Anterior cingulate cortex (tissue), 58 donors: ENCODE results near the gene VTI1A.
"Not testable (repeated sequence)": the region's sequence is repeated elsewhere in the genome, so short reads cannot be mapped to it uniquely, and the experiment has no call there.

ENCODE experiments used
- DNase-seq, 58 donors: peaks; one replicate each; lab custom pipeline; 2025; lab: John Stamatoyannopoulos, UW

VTI1A gene

DNA sequence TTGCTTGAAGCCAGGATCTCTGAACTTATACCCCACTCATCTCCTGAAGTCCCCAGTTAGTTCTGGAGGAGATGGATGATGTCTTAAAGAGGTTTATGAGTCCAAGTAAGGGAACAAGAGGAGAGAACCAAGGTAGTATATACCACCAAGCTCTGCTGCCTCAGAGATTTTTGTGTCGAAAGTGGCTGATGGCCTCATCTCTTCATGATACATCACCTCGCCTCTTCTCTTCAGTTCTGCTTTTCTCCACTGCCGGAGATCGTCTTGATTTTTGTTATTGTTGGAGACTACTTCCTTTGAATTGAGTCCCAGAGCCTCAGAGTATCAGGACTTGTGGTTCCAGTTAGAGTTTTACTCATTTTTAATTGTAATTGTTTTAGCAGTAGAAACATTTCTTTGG, 1.9 kb downstream of the VTI1A start:
- DNase-seq = no peak

DNA sequence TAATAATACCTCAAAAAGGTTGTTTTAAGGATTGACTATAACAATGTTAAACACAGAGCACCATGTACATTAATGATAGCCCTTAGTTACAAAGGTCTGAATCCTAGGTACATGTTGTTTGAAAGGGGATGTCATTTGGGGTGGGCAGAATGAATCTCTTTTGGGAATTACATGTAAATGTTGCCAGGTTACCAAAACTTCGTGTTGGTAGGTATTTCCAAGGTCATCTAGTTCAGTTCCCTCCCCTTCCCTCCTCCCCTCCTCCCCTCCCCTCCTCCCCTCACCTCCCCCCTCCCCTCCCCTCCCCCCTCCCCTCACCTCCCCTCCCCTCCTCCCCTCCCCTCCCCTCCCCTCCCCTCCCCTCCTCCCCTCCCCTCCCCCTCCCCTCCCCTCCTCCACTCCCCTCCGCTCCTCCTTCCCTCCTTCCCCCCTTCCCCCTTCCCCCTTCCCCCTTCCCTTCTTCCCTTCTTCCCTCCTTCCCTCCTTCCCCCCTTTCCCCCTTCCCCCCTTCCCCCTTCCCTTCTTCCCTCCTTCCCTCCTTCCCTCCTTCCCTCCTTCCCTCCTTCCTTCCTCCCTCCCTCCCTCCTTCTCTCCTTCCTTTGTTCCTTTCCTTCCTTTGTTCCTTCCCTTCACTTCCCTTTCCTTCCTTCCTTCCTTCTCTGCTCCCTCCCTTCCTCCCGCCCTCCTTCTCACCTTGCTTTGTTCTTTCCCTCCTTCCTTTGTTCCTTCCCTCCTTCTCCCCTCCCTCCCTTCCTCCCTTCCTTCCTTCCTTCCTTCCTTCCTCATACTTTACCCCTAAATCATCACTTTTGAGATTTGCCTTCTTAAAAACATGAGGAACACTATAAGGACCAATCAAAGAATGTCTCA, 8.1 kb downstream of the VTI1A start:
- no peak for DNase-seq

DNA sequence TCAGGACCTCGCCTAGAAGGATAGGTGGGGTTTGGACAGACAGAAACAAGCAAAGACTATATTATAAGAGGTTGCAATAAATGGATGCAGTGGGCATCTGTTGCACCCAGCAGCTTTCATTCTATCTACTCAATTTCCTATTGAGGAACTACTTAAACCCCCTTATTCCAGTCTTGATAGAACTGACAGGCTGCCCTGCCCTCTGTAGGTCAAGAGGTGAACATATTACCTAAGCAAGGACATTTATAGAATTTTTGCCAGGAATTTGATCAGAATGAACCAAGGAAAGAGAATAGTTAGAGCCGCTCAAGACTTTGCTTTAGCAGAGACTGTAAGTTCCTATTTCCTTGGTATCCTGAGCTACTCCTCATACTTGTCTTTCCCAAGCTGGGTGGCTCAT, 9.5 kb downstream of the VTI1A start:
- DNase-seq = no peak

DNA sequence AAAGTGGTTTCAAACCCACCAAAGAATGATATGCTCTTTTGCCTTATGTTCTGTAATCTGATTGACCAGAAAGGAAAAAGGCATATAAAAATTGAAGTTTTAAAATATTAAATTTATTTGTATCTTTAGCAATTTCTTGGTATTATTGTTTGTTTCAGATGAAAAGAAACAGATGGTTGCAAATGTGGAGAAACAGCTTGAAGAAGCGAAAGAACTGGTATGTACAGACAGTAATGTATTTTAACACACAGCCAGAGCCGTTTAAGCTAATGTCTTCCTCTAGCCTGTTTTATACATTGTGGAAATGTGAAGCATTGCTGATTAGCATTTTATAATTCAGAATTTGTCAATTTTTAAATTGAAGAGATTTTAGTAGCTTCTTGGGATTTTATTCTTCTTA, 13.4 kb downstream of the VTI1A start:
- no peak for DNase-seq

DNA sequence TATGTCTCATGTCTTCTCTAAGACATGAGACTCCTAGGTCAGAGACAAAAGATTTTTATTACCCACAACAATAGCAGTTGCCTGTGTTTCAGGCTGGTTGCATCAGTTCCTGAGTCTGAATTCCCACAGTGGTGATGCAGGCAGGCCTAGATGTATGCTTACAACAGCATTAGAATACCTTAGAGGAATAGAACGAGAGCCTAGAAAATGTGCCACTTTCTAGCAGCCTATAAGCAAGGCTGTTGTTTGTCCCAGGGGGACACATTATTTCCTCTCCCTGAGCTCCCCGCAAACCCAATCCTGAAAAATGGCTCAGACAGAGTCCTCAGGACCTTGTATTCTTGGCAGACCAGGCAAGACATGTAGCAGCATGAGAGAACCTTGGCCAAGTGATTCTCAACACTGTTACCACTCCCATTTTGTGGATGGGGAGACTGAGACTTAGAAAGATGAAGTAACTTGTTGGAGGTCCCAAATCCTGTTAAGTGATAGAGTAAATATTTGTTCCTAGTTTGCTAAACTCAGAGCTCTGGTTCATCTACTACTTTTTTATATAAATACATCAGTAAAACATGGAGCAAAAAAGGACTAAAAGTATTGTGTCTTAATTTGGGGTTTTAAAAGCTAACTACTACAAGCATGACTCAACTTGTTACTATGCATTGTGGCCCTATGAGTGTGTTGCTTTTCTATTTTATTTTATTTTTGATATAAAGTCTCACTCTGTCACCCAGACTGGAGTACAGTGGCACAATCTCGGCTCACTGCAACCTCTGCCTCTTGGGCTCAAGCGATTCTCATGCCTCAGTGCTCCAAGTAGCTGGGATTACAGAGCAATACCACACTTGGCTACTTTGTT, 14.2 kb downstream of the VTI1A start:
- no peak for DNase-seq

DNA sequence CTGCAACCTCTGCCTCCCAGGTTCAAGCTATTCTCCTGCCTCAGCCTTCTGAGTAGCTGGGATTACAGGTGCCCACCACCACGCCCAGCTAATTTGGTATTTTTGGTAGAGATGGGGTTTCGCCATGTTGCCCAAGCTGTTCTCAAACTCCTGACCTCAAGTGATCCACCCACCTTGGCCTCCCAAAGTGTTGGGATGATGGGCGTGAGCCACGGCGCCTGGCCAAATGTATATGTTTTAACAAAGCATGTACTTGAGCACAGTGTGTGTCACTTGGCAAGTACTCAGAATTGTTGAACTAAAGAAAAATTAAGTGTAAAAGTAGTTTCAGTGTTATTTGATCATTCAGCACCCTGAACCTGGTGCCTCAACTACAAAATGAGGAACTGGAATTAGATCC, 17.1 kb downstream of the VTI1A start:
- DNase-seq = not testable (repeated sequence)

DNA sequence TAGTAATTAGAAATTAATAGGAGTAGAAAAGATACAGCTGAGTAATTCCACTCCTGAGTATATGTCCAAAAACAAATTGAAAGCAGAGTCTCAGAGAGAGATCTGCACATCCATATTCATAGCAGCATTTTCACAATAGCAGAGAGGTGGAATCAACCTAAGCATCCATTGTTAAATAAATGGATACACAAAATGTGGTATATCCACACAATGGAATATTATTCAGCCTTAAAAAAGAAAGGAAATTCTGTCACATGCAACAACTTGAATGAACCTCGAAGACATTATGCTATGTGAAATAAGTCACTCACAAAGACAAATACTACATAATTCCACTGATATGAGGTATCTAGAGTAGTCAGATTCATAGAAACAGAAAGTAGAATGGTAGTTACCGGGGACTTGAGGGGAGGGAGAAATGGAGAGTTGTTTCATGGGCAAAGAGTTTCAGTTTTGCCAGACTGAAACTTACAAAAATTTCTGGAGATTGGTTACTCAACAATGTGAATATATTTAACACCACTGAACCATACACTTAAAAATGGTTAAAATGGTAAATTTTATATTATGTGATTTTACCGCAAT, 18.4 kb downstream of the VTI1A start:
- DNase-seq = no peak

DNA sequence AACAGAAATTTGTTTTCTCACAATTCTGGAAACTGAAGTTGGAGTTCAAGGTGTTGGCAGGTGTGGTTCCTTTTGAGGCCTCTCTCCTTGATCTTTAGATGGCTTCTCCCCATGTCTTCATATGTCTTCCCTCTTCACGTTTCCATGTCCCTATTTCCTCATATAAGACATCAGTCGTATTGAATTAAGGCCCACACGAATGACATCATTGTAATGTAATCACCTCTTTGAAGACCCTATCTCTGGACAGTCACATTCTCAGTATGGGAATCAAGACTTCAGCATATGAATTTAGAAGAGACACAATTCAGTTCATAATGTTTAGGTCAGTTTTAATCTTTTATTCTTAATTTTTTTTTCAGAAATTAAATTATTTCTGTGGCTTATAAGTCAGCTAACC, 19.8 kb downstream of the VTI1A start:
- no peak for DNase-seq

DNA sequence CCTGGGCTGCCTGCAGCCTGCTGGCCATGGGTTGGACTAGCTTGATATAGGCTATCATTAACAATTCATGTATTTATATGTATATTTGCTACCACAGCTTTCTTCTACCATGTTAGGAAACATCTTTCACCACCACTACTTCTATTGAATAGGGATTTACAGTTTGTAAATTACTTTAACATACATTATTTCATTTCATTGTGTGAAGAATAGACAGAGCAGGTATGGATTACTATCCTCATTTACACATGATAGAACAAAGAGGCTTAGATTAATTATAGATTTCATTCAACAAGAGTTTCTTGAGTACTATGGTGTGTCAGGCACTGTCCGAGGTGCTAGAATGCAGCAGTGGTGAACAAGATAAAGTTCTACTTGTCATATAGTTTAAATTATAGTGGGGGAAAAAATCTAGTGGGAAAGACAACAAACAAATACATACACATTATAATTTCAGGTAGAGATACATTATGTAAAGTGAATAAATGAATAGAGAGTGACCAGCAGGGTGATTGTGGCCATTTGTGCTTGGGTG, 20.6 kb downstream of the VTI1A start:
- no peak for DNase-seq

DNA sequence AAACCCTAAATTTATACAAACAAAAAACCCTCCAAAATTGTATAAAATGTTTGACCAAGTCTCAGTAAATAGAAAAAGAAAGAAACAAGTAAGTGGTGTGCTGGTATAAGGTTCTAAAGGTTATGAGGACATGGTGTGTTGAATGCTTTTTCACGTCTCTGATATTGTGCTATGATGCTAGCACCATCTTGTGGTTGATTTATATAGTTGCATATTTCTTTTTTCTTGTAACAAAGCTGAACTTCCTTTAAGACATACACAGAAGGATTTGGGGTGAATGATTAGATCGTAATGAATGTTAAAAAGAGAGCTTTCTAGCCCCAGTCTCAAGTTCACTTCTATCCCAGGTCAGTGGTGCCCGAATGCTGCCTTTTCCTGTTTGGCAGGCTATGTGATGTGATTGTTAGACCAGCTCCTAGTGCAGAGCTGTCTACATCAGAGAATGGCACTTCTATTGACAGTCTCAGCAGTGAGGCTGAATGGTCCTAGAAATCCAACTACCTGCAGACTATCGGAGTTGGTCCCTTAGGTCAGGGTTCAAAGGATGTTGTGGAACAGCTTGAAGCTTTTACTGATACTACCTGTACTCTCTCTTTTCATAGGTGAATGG, 25.0 kb downstream of the VTI1A start:
- DNase-seq = peak in 7 of 58 donors; percentile 1 to 48 (median 10)

DNA sequence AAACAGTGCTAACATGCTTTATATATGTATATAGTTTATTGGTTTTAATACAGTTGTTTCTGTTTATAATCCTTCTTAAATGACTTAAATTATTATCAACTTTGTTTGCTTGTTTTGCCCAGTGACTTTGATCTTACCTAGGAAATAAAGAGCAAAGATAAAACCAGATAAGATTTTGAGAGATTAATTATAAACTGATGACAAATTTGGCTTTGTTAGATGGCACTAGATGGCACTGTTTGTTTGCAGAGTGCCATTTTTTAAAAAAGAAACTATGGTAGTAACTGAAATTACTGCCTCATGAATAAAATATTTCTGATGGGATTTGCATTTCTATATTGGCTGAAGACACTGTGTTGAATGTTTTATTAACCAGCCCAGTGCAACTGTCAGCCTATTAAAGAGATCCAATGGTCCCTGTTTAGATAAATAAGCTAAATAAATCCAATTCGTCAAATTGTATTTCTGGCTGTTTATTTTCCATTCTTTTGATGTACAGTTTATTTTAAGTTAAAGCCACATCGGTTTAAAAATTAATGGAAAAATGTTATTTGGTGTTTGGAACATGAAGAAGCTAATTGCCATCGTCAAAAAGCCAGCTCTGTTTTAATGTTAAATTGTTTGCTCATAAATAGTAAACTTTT, 28.7 kb downstream of the VTI1A start:
- DNase-seq = no peak

DNA sequence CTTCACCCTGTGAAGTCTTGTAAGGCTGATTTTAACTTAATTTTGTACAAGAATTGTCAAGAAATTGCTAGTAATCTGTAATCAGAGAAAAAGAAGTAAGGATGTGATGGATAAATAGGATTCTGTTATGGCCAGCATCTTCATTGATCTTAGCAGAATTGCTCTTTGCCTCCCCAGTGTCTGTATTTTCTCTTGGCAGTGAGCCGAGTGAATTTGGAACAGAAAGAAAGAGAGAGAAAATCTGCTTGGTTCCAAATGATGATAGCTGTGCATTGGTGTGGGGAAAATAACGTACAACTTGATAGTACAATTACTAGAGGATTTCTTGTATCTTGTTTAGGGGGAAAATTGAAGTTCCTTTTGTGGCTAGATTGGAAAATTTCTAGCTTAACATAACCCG, 34.6 kb downstream of the VTI1A start:
- no peak for DNase-seq

DNA sequence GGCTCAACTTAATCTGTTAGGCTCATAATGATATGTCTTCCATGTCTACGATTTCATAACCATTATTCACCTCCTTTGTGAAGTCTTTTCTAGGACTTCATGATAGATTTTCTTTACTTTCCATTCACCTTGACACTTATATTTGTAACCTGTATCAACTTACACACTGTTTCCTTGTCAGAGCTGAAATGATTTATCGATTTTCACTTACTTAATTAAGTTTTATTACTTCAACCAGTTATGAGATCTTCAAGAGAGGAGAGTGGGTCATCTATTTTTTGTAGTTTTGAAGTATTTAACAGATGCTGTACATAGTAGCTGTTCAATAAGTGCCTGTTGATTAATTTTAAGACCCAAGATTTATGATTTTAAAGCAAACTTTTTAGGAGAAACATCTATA, 37.4 kb downstream of the VTI1A start:
- no peak for DNase-seq

DNA sequence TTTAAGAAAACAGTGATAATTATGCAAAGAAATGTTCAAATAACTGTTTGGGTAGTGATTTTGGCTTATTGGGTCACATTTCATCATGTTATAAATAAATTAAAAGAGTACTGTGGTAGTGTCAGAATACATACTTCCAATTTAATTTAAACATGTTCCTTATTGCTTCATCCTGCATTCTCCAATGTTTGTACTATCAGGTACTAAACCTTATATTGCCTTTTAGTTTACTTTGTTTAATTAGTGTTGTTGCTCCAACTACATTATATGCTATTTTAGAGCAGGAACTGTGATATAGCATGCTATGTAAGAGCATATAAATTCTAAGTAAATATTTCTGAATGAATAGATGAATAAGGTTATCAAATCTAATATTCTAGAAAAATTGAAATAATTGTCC, 40.9 kb downstream of the VTI1A start:
- DNase-seq = no peak

DNA sequence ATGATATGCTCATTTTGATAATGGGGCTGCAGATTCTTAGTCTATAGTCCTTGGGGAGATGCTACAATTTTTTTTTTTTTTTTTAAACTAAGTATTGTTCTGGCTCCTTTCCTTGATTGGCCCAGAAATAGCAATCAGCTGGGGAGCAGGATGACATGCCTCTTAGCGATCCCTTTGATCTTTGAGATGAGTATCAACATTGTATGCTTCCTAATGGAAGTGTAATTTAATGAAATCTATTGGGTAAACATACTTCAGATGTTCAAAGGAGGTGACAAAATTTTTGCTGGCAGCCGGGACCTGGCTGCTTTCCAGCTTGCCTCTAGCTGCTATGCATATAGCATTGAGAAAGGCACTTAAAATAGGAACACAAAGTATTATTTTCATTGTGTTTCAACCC, 43.5 kb downstream of the VTI1A start:
- DNase-seq = peak in 2 of 58 donors; percentile 1 to 8

DNA sequence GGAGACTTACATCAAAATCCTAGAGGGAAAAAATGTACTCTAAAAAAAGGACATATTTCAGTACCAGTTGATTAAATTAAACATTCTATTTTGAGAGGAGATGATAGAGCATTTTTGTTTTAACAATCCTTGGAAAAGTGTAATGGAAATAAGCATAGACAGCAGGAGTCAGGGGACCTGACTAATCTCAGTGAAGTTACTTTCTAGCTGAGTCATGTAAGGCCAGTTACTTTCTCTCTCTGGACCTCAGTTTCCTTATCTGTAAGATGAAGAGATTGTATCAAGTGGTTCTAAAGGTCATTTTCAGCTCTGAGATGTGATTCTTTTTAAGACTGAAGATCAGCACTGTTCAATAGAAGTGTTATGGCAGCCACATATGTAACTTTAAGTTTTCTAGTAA, 44.1 kb downstream of the VTI1A start:
- DNase-seq = no peak

DNA sequence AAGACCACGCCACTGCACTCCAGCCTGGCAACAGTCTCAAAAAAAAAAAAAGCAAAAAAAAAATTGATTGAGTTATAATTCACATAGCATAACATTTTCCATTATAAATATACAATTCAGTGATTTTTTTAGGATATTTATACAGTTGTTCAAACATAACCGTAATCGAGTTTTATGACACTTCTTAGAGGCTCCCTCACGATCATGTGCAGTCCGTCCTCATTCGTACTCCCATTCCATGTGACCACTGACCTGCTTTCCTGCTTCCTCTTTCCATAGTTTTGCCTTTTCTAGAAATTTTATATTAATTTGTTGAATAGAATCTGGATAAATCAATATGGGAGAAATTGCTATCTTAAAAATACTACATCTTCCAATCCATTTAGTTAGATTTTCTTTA, 45.7 kb downstream of the VTI1A start:
- DNase-seq = no peak

DNA sequence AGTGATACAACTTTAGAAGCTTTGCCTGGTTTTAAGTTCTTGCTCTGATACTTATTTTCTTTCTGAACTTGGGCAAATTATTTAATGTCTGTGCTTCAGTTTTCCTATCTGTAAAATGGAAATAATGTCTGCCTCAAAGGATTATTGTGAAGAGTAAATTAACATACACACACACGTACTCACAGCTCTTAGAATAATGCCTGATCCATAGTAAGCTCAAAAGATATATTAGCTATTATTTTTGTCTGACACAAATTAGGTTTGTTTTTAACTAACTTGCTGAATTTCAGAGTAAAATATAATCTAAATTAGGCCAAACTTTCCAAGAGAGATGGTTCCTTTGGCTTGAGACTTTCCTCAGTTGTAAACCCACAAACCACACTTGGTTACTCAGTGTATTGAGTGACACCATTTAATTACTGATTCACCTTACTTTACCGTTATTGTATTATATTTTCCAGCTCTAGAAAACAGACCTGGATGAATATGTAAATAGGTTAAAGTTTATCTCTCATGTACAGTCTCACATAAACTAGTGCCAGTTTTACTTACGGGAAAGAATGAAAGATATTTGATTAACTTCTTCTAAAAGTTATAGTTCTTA, 50.4 kb downstream of the VTI1A start:
- no peak for DNase-seq

DNA sequence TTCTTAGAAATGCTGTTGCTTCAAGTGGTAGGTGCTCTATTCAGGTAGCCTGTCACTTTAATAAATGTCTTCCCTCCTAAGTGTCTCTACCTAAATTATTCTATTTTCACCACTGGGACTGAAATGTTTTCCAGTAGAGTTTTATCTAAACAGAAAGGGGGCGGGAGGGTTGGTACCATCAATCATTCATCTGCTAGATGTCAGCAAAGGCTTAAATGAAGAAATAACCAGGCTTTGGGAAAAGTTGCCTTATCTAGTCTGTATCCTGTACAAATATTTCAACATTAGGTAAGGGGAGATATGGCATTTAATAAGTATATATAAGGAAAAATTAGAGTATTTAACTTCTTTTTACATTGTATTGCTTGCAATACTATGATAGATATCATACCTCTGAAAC, 51.8 kb downstream of the VTI1A start:
- no peak for DNase-seq

DNA sequence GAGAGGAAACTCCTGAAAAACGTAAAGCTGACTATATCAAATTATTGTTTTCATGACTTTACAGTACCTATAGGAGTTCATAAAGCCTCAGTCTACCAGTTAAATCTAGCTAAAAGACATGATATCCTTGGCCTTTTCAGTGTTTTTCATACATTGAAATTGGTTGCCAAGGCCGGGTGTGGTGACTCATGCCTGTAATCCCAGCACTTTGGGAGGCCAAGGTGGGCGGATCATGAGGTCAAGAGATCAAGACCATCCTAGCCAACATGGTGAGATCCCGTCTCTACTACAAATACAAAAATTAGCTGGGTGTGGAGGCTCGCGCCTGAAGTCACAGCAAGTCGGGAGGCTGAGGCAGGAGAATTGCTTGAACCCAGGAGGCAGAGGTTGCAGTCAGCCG, 53.0 kb downstream of the VTI1A start:
- not testable (repeated sequence) for DNase-seq
